Stimulated activated CD8-positive, alpha-beta memory T cell treated with anti-CD3 and anti-CD28 coated beads, Interleukin-4, amount 100 ng/mL, for 1 hour (primary cell): ENCODE measurements around the gene SLC25A44.
A peak's percentile ranks its signal among the peaks of the same experiment; 100 is the strongest.

Experiments
- DNase-seq, 2 donors: peaks; one replicate each; pipeline ENCODE4 v3.0.0-alpha.2; 2020; ENCODE audit warnings: low read depth in 2 of 2, low spot score in 1 of 2

SLC25A44 gene

DNA sequence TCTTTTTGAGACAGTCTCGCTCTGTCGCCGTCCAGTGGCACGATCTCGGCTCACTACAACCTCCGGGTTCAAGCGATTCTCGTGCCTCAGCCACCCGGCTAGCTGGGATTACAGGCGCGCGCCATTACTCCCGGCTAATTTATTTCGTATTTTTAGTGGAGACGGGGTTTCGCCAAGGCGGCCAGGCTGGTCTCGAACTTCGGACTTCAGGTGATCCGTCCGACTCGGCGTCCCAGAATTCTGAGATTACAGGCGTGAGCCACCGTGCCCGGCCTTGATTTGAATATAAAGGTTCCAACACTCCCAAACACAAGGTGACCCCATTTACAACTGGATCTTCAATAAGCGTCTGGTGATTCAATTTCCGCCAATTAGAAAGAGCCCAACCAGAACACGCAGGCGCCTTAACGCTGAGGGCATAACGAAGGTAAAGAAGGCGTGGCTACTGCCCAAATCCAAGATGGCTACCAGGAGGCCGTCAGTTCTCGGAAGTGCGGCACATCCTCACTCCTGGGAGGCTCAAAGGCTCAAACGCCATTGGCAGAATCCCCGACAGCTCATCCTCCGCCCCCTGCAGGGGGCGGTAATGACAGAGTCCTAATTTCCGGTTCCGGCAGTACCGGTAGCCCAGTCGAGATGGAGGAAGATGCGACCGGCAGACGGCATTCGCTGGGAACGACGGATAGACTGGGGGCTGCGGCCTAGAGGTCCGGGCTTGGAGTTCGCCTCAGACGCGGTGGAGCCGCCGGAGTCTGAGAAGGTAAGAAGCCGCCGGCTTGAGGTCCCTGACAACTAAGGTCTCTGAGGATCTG, at the start of gene SLC25A44:
Gene SLC25A44, plus strand, starts transcription at position 617 of the 812 bp plus-strand sequence. CDS start 5,744 bp downstream, outside the sequence.
- DNase-seq = peak; percentile 85 to 94

- DNase-seq = no peak
Observed at GRCh38 chr1:156144742-156145141, 49.2 kb upstream of the SLC25A44 start.

GRCh38 chr1:156145650-156146019, 48.3 kb upstream of the SLC25A44 start:
- DNase-seq = no peak

DNA sequence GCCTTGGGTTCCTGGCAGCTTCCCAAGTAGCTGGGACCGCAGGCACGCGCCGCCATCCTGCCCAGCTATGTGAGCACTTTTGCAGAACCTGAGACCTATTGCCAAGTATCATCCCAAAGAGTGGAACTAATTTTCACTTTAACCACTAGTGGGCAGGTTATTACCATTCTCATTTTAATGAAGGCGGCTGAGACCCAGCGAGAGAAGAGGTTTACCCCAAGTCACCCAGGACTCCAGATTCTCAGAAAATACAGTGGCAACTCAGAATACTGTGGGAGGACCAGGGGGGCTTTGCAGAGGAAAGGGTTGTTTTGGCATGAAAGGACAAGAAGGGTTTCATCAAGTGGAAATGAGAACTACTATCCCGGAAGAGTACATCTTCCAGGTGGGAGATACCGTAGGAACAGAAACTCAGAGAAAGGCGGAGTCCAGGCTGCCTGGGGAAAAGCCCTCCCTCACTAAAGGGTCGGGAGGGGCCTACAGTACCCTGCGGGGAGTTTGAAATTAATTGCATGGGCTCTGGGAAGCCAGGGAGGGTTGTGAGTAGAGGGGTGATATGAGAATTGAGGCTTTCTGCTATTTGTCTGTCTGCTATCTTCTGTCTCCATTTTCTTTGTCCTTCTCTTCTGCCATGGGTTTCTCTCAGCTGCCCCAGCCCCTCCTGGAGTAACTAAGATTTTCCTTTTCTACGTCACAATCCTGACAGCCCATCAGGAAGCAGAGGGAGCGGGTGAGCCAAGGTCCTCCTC, 47.7 kb upstream of the SLC25A44 start:
- DNase-seq = no peak

DNA sequence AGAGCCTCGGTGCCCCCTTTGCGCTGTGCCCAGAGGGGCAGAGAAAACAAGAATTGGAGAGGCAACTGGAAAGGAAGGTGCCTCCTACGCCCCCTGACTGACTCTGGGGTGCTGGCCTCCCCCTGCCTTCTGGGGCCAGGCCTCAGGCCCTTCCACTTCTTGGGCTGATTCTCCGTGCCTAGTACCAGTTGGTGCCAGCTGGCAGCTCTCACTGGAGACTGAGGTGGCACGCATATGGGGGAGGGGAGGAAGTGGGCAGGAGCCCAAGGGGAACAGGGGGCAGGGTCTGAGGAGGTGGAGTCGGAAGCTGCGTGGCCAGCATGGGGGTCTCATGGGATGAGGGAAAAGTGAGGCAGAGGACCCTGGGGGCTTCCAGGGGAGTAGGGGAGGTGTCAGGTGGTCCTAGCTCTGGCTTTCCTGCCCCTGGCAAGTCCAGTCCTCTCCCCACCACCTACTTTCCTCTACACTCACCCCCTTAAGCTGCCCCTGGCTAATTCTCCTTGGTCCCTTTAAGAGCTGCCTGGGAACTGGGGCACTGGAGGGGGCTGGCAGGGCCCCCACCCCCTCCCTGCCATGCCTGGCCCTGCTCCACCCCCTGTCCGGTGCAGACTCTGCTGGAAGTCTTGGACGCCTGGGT, 47.0 kb upstream of the SLC25A44 start:
- no peak for DNase-seq

DNA sequence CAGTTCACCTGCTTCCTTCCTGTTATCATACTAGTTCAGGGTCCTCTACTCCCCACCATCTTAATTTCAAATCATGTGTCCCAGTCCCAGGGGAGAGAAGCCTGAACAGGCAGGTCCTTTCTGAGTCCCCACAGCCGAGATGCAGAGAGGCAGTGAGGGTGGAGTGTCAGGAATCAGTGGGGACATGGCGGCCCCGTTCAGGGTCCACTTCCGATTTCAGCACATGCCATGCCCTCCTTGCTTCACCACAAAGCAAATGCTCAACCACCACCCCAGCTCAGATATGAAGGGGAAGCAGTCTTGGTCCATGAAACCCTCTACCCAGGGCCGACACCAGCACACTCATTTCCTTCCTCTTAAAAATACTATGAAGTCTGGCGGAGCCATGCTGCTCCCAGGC, 45.7 kb upstream of the SLC25A44 start:
- no peak for DNase-seq

GRCh38 chr1:156149374-156150332, 44.3 kb upstream of the SLC25A44 start:
- no peak for DNase-seq

DNA sequence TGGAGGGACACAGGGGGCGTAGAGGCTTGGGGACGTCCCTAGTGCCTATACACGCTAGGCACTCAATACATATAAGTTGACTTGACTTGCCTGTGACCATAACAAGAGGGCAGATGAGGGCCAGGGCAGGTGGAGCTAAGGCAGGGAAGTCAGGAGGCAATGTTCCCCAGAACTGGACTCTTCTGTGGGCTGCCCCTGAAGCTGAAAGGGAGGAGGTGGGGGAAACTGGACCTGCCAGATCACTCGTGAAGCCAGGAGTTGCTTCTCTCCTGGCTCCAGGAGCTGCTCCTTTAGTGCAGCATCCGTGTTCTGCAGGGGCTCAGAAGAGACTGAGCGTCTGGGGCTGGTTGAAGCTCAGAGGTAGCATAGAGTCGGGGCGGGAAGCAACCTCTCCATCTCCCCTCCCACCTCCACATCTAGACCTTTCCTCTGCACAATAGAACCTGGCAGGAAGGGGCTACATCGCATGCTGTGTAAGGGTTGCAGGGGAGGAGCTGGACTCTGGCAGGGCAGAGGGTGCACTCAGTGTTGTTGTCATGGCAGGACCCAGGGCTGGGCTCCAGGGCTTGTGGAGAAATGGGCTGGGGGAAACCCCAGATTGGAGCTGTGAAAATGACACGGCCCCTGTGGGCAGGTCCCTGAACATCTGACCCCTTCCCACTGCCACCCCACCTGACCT, 43.4 kb upstream of the SLC25A44 start:
- DNase-seq = no peak

GRCh38 chr1:156151093-156151688, 42.7 kb upstream of the SLC25A44 start:
- no peak for DNase-seq

DNA sequence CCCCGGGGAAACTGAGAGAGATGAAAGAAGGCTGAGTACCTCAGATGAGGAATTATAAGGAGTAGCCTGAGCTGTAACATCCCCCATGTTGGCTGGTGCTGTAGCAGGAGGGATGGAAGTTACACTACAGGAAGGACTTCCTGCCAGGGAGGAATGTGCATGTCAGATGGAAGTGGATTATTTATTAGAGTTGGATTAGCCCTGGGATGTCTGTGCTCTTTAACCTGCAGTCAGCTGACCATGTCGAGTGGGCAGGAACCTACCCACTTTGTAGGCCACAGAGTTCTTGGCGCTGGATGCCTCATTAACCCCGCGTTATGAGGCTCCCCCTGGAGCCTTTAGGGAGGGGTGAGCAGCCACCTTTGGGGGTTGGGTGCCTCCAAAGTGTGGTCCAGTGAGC, 41.3 kb upstream of the SLC25A44 start:
- DNase-seq = no peak

- no peak for DNase-seq
Observed at GRCh38 chr1:156153362-156153761, 40.5 kb upstream of the SLC25A44 start, which contains the start of gene SEMA4A. SEMA4A (plus strand) TSS chr1:156153585; CDS start chr1:156154579, 994 bp downstream.

DNA sequence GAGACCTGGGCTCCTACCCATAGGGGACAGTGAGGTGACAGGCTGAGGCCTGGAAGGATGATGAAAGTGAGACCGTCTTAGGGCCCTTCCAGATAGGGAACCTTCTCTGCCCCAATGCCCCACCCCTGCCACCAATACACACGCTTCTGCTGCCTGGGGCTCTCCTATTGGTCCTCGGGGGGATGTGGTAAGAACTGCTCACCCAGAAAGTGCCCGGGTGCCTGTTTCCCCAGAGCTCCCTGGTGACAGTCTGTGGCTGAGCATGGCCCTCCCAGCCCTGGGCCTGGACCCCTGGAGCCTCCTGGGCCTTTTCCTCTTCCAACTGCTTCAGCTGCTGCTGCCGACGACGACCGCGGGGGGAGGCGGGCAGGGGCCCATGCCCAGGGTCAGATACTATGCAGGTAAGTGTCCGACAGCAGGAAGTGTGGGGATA, 39.6 kb upstream of the SLC25A44 start:
- no peak for DNase-seq

DNA sequence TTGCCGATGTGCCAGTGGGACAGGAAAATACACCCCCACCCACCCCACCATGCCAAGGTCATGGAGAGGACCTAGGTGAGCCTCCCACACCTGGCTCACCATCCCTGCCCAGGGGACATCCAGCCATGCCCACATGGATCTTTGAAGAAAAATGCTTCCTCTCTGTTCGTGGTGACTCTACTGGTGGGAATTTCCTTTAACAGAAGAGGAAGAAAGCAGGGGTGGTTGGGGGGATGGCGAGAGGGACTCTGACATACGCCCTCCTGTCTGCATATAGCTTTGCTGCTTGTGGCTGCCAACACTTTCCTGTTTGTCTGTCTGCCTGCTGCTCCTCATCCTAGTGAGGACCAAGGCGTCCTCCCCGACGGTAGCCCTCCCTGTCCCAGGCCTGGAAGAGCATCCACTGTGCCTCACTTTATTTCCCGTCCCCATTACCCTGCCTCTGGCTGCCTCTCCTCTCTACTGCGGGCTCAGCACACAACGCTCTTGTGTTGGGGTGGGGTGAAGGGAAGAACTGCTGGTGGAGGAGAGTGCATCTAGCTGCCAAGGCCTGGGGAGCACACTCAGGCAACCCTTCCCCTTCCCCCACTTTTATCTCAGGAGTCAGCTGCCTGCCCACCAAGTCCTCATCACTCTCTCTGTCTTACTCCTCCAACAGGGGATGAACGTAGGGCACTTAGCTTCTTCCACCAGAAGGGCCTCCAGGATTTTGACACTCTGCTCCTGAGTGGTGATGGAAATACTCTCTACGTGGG, 38.0 kb upstream of the SLC25A44 start:
- no peak for DNase-seq

DNA sequence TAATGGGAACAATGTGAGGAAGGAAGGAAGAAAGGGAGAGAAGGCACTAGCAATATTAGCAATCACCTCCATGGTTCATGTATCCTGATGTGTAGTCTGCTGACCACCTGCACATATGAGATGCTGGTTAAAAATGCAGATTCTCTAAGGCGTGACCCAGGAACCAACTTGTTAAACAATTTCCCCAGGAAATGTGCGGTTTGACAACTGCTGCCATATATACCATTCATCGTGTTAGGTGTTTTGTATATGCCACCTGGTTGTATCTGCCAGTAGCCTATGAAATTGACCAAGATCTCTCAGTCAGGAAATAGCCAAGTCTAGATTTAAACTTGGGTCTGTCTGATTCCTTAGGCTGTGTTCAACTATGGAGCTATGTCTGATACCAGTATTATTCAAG, 36.4 kb upstream of the SLC25A44 start:
- no peak for DNase-seq

- no peak for DNase-seq
Observed at GRCh38 chr1:156157966-156158365, 35.9 kb upstream of the SLC25A44 start.

GRCh38 chr1:156160000-156160742, 33.7 kb upstream of the SLC25A44 start:
- DNase-seq = no peak

DNA sequence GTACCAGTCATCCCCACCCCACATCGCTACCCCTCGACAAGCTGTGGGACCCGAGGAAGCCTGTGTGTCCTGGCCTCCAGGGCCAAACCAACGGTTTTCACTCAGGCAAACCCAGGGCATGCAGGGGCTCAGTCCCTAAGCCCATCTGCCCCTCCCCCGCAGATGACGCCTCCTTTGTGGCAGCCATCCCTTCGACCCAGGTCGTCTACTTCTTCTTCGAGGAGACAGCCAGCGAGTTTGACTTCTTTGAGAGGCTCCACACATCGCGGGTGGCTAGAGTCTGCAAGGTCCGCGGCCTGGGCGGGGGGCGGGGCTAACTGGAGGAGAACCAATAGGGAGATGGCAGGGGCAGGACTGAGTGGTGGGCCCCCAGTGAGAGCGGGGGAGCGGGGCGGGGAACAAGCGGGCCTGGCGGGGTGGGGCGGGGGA, 33.1 kb upstream of the SLC25A44 start:
- peak; percentile 18 to 35 for DNase-seq

- no peak for DNase-seq
Observed at GRCh38 chr1:156162430-156163037, 31.4 kb upstream of the SLC25A44 start.
